Neural progenitor cell (in vitro differentiated cells): ENCODE data around the gene S100G. TPM values are rescaled to one million over a fixed set of nuclear protein-coding genes. Genes with fewer than 3 reads are reported as not detected.

ENCODE experiments used
- DNase-seq: peaks from one replicate; pipeline ENCODE4 v3.0.0-alpha.2; 2016; ENCODE audit warnings: low spot score
- H2AFZ ChIP-seq: fragments of 200-600 bp; sonication (generic); replicated peaks from 2 replicates; pipeline ENCODE4 v1.6.1; 2016; ENCODE audit warnings: antibody characterized with exemption
- H3F3A ChIP-seq: fragments of 200-600 bp; sonication (generic); 2 replicates; pipeline ENCODE4 v1.6.1; 2016; ENCODE audit warnings: antibody characterized with exemption, low read depth
- H3K27ac ChIP-seq: fragments of 200-600 bp; sonication (generic); 2 replicates; pipeline ENCODE4 v1.5.1; 2016; ENCODE audit warnings: mild to moderate bottlenecking
- H3K27me3 ChIP-seq: fragments of 200-600 bp; sonication (generic); 2 replicates; pipeline ENCODE4 v1.6.1; 2016; ENCODE audit warnings: mild to moderate bottlenecking, moderate library complexity
- H3K36me3 ChIP-seq: fragments of 200-600 bp; sonication (generic); 2 replicates; pipeline ENCODE4 v1.5.1; 2016
- H3K4me1 ChIP-seq: fragments of 200-600 bp; sonication (generic); 2 replicates; pipeline ENCODE4 v1.6.1; 2016; ENCODE audit warnings: mixed run types
- H3K4me2 ChIP-seq: fragments of 200-600 bp; sonication (generic); 2 replicates; pipeline ENCODE4 v1.6.1; 2016
- H3K4me3 ChIP-seq: fragments of 200-600 bp; sonication (generic); 2 replicates; pipeline ENCODE4 v1.5.1; 2016
- H3K79me2 ChIP-seq: fragments of 200-600 bp; sonication (generic); 2 replicates; pipeline ENCODE4 v1.6.1; 2016; ENCODE audit warnings: low read depth
- H3K9ac ChIP-seq: fragments of 200-600 bp; sonication (generic); 2 replicates; pipeline ENCODE4 v1.6.1; 2016
- H3K9me3 ChIP-seq: fragments of 200-600 bp; sonication (generic); 2 replicates; pipeline ENCODE4 v1.5.1; 2016; ENCODE audit warnings: low read depth
- H4K20me1 ChIP-seq: fragments of 200-600 bp; sonication (generic); 2 replicates; pipeline ENCODE4 v1.6.1; 2016; ENCODE audit warnings: low read depth
- H3K27ac Mint-ChIP-seq: 3 replicates; pipeline ENCODE4 v1.8.0; 2021; ENCODE audit warnings: mixed read lengths
- H3K27me3 Mint-ChIP-seq: 2 replicates; pipeline ENCODE4 v1.8.0; 2022; ENCODE audit warnings: low read depth, mild to moderate bottlenecking, inconsistent platforms, moderate library complexity, mixed read lengths; ENCODE audit not compliant: insufficient read depth
- H3K36me3 Mint-ChIP-seq: 3 replicates; pipeline ENCODE4 v1.8.0; 2021; ENCODE audit warnings: mixed read lengths
- H3K4me1 Mint-ChIP-seq: 3 replicates; pipeline ENCODE4 v1.8.0; 2021; ENCODE audit warnings: mixed read lengths
- H3K4me3 Mint-ChIP-seq: 3 replicates; pipeline ENCODE4 v1.8.0; 2021; ENCODE audit warnings: mild to moderate bottlenecking, moderate library complexity, mixed read lengths
- H3K9me3 Mint-ChIP-seq: 3 replicates; pipeline ENCODE4 v1.8.0; 2020; ENCODE audit warnings: mixed read lengths
- CTCF ChIP-seq: fragments of 200-600 bp; sonication (generic); IDR thresholded peaks from 2 replicates; pipeline ENCODE4 v1.5.1; 2017; ENCODE audit warnings: antibody characterized with exemption, mild to moderate bottlenecking
- EZH2 ChIP-seq: fragments of 200-600 bp; sonication (generic); IDR thresholded peaks from 2 replicates; pipeline ENCODE4 v1.6.1; 2017; ENCODE audit warnings: antibody characterized with exemption, mild to moderate bottlenecking, moderate library complexity
- EZH2phosphoT487 ChIP-seq: fragments of 200-600 bp; sonication (generic); IDR thresholded peaks from 2 replicates; pipeline ENCODE4 v1.6.1; 2017; ENCODE audit warnings: antibody characterized with exemption
- total RNA-seq: library from RNA; depleted of rRNA; stranded (reverse); fragments of >200 nt; gene quantifications from 2 replicates; pipeline ENCODE4 v1.2.3, GENCODE V29; 2015; ENCODE audit warnings: low replicate concordance

S100G gene
- total RNA-seq, 1 donor from 2014 or later, result not detected

GRCh38 chrX:16671005-16671404 lies 21.0 kb downstream of the S100G start:
- TF ChIP-seq EZH2 (no peak), CTCF (peak; percentile 68)
- Histone ChIP-seq H3K27me3 (no peaks in the 10 kb centered on the region), H2AFZ (no peak overlapping the region), H3K4me1 (no peaks in the 10 kb centered on the region), H3K9ac (no peak overlapping the region), H3F3A (peaks cover 15% of the 10 kb centered on the region), H3K36me3 (peaks cover 14% of the 10 kb centered on the region), H3K9me3 (no peaks in the 10 kb centered on the region), H3K4me2 (no peak overlapping the region), H3K79me2 (no peaks in the 10 kb centered on the region), H3K27ac (no peak overlapping the region), H4K20me1 (no peaks in the 10 kb centered on the region), H3K4me3 (no peak overlapping the region)
- H3K4me1 Mint-ChIP-seq, result peaks cover 11% of the 10 kb centered on the region
- H3K27ac Mint-ChIP-seq, result no peak overlapping the region
- no peaks in the 10 kb centered on the region for H3K9me3 Mint-ChIP-seq
- peaks cover 24% of the 10 kb centered on the region for H3K36me3 Mint-ChIP-seq
- peaks cover 2% of the 10 kb centered on the region for H3K27me3 Mint-ChIP-seq
- H3K4me3 Mint-ChIP-seq, result no peak overlapping the region
- peak; percentile 57 for DNase-seq

GRCh38 chrX:16678689-16679088 lies 28.7 kb downstream of the S100G start:
- H4K20me1 ChIP-seq, result no peaks in the 10 kb centered on the region
- H2AFZ ChIP-seq, result no peak overlapping the region
- H3K9ac ChIP-seq, result no peak overlapping the region
- H3K9me3 ChIP-seq, result no peaks in the 10 kb centered on the region
- Mint-ChIP-seq H3K27ac (no peak overlapping the region), H3K4me3 (no peak overlapping the region), H3K36me3 (peaks cover 32% of the 10 kb centered on the region), H3K27me3 (no peaks in the 10 kb centered on the region), H3K9me3 (no peaks in the 10 kb centered on the region), H3K4me1 (no peaks in the 10 kb centered on the region)
- H3K79me2 ChIP-seq, result no peaks in the 10 kb centered on the region
- no peak overlapping the region for H3K4me3 ChIP-seq
- H3F3A ChIP-seq, result no peaks in the 10 kb centered on the region
- TF ChIP-seq EZH2phosphoT487 (no peak), EZH2 (no peak)
- H3K36me3 ChIP-seq, result peaks cover 34% of the 10 kb centered on the region
- no peak overlapping the region for H3K4me2 ChIP-seq
- no peak overlapping the region for H3K27ac ChIP-seq
- H3K4me1 ChIP-seq, result no peaks in the 10 kb centered on the region
- H3K27me3 ChIP-seq, result no peaks in the 10 kb centered on the region
- no peak for DNase-seq

- no peaks in the 10 kb centered on the region for H3K79me2 ChIP-seq
- no peak overlapping the region for H3K4me3 ChIP-seq
- H3K4me1 ChIP-seq, result no peaks in the 10 kb centered on the region
- H3K4me2 ChIP-seq, result no peak overlapping the region
- Mint-ChIP-seq H3K9me3 (no peaks in the 10 kb centered on the region), H3K27ac (no peak overlapping the region), H3K36me3 (peaks cover 35% of the 10 kb centered on the region), H3K4me1 (no peaks in the 10 kb centered on the region), H3K27me3 (no peaks in the 10 kb centered on the region), H3K4me3 (no peak overlapping the region)
- no peak overlapping the region for H2AFZ ChIP-seq
- H3K36me3 ChIP-seq, result peaks cover 33% of the 10 kb centered on the region
- H3K27me3 ChIP-seq, result no peaks in the 10 kb centered on the region
- H3K27ac ChIP-seq, result no peak overlapping the region
- no peak for TF ChIP-seq CTCF
- TF ChIP-seq EZH2phosphoT487, result no peak
- TF ChIP-seq EZH2, result no peak
- H3K9ac ChIP-seq, result no peak overlapping the region
- no peaks in the 10 kb centered on the region for H4K20me1 ChIP-seq
- H3K9me3 ChIP-seq, result no peaks in the 10 kb centered on the region
- no peak for DNase-seq
- H3F3A ChIP-seq, result peaks cover 5% of the 10 kb centered on the region
Observed at GRCh38 chrX:16683007-16683664, 33.2 kb downstream of the S100G start.

GRCh38 chrX:16687514-16687913 lies 37.6 kb downstream of the S100G start:
- H2AFZ ChIP-seq, result no peak overlapping the region
- Mint-ChIP-seq H3K4me1 (no peaks in the 10 kb centered on the region), H3K27me3 (no peaks in the 10 kb centered on the region), H3K9me3 (no peaks in the 10 kb centered on the region), H3K4me3 (no peak overlapping the region), H3K36me3 (peaks cover 38% of the 10 kb centered on the region), H3K27ac (no peak overlapping the region)
- H3K4me1 ChIP-seq, result no peaks in the 10 kb centered on the region
- no peaks in the 10 kb centered on the region for H3K27me3 ChIP-seq
- no peaks in the 10 kb centered on the region for H3K9me3 ChIP-seq
- no peak overlapping the region for H3K4me2 ChIP-seq
- no peak overlapping the region for H3K9ac ChIP-seq
- no peaks in the 10 kb centered on the region for H3K79me2 ChIP-seq
- H3K36me3 ChIP-seq, result peaks cover 32% of the 10 kb centered on the region
- TF ChIP-seq EZH2phosphoT487, result no peak
- TF ChIP-seq CTCF, result no peak
- TF ChIP-seq EZH2, result no peak
- DNase-seq, result no peak
- no peak overlapping the region for H3K27ac ChIP-seq
- H3F3A ChIP-seq, result peaks cover 5% of the 10 kb centered on the region
- no peak overlapping the region for H3K4me3 ChIP-seq
- H4K20me1 ChIP-seq, result no peaks in the 10 kb centered on the region
